Ureter (tissue), 1 donor: ENCODE results near the gene CHN1. TPM values are rescaled to one million over a fixed set of nuclear protein-coding genes. Genes with fewer than 3 reads are reported as not detected.

Experiments used
- DNase-seq: peaks from one replicate; pipeline ENCODE4 v3.0.0-alpha.2; 2020; ENCODE audit warnings: low spot score
- total RNA-seq: library from RNA; stranded (reverse); gene quantifications from one replicate; pipeline ENCODE4 v1.2.4, GENCODE V29; 2023
- donor health status: DM: yes; HTN: yes; CAD: no.

Gene CHN1
- total RNA-seq, 1 donor from 2014 or later: 13.4 TPM

DNA sequence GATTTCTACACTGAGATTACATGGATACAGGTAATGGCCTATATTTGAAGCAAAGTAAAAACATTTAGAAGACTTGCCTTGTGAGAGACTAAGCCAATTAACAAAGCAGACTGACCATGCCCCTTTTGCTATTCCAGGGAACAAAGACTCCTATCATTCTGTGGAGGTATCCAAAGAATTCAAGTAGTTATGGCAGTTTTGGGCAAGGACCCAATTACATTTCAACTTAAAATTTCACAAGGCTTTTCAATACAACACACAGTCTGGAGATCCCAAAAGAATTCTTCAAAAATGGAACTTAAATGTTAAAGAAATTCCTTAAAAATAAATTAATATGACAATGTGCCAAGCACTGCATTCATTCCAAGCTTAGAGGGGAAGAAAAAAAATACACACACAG, 131.7 kb downstream of the CHN1 start:
- no peak for DNase-seq

DNA sequence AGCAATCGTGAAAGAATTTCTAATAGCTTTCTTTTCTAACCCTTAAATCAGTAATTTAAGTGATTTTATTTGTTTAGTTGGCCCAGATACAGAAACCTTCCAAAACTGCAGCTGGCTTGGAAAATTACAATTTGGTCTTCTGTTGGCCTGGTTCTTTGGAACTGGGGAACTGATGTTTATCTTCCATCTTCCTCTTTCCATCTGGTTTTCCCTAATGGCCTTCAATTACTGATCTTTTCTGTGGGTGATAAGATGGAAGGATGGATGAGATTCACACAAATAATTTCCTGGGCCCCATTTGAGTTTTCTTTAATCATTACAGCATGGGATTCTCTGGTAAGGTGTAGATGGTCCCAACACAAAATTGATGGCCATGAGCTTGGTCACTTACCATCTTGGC, 134.4 kb downstream of the CHN1 start:
- DNase-seq: no peak

DNA sequence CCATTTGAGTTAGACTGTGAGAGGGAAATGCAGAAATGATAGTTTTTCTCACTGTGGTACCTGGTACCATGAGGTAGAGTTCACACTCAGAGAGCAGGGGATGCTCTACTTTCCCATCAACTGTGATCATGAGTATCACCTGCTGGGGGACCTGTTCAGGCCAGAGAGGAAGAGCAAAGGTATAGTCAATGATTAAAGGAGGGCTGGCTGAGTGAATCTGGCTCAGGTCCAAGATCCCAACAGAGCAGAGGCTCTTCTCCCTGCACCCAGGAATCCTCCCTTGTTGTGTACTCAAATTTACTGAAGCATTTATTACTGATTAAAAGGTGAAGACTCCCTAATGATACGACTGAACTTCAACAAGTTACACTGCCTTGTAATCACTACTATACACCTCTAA, 136.3 kb downstream of the CHN1 start:
- no peak for DNase-seq

DNA sequence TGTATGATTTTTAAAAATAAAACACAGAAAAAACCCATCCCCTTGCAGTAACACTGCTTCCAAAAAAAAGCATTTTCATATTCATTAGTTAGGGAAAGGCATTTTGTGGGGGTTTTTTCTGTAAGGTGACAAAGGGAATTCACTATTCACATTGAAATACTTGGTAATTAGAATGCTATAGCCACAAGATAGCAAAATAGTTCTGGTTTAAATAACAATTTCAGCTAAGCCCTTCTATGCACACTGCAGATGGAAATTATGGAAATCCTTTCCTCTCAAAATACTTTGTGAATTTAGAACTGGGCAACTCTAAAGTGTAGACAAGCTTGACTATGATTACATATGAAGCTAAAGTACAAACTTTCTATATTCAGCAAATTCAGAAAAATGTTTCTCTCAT, 138.8 kb downstream of the CHN1 start:
- DNase-seq: no peak

DNA sequence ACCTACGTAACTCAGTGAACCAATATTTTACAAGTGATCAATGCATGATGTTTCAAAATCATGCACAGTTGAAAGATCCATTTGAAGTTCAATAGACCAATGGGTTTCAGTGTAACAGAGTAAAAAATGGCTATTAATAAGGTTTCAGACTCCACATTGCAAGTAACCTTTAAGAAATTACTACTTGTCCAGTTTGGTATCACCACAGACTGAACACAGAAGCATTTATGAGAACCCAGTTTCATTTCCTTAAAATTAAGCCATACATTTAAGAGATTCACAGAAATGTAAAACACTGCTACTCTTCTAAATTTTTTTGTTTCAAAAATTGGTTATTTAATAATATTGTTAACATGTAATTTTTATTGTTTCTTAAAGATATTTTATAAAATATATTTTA, 142.0 kb downstream of the CHN1 start:
- DNase-seq: no peak

DNA sequence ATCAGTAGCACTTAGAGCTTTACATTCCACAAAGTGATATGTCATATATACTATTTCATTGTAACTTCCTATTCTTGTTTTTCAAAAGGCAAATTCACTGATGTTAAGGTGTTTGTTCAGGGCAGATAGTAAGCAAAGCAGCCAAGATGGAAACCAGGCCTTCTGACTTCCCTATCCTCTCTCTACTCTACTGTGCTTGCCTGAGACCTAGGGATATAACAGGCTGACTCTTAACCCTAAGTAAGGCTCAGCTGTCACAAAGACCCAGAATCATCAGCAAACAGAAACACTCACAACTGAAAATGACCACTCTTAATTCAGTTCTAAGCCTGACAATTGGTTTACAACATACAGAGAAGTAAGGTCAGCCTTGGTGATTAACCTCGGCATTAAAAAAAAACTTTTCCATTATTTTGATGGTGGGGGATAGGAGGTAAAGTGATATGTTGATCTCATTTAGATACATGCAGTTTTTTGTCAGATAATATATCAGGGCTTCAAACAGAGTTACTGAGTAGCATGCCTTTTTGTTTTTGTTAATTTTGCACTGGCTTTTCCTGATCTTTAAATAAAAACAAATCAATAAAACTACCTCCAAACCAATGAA, 145.5 kb downstream of the CHN1 start:
- DNase-seq: no peak

DNA sequence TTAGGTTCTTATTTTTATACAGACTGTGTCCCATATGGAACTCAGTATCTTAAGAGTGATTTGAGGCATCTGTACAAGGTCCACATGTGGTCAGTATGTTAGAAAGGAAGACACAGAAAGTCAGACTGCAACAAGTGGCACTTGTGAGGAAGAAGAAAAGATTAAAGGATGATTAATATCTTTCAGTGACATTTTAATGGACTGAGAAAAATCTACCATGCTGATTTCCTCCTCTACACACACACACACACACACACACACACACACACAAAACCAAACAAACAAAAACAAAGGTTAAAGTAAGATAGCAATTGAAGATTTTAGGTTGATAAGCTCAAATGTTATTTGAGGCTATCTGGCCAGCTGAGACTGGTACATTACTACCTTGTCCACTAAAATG, 146.4 kb downstream of the CHN1 start:
- DNase-seq: no peak

DNA sequence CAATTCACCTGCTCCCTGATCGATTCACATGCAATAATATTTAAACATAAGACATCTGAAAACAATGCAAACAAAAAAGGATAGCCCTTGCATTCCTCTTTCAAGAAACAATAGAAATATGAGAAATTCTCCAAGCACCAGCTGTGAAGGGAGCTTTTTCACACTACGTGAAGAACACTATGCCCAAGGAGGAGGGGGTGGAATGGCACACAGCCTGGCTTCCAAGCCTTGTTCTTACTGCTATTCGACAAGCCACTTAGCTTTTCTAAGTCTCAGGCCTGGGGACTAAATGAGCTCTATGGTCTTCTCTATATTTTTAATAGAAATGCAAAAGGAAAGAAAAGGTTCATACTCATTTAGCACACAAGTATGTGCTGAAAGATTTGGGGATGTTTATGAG, 148.7 kb downstream of the CHN1 start:
- DNase-seq: no peak

DNA sequence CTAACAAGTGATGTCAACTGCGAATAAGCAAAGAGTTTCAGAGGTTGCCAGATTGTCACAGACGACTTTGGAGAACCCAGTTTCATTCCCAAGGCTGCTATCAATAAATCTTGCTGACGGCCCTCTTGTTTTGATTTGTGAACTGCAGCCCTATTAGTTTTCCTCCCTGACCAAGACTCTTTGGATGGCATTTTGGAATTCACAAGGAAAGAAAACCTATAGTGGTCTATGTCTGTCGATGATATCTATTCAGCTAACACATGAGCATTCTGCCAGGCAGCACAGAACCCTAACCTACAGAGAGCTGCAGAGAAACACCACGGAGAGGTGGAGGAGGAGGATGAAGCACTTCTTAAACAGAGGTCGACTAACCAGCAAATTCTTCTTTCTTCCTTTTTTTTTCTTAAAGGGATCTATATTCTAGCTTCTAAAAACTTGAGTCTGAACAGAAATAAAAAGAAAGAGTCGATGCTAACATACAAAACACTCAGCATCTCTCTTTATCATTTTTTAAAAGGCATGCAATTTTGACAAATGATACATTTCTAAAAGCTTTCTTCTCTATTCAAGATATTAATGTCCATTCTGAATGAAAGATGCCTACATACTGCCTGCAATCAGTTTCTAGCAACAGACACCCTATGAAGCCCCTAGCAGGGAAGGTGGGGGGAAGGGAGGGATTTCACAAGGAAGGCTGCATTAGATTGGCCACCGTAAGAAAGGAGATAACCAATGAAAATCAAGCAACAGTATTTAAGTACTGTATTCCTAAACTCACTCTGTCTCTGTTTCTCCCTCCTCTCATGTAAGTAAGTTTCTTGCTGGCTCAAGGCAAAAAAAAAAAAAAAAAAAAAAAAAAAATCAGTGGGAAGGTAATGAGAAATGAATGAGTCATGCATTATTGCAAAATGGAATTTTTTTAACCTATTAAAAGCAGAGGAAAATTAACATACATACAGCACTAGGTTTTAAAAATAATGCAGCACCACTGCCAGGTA, 157.9 kb downstream of the CHN1 start:
- no peak for DNase-seq

DNA sequence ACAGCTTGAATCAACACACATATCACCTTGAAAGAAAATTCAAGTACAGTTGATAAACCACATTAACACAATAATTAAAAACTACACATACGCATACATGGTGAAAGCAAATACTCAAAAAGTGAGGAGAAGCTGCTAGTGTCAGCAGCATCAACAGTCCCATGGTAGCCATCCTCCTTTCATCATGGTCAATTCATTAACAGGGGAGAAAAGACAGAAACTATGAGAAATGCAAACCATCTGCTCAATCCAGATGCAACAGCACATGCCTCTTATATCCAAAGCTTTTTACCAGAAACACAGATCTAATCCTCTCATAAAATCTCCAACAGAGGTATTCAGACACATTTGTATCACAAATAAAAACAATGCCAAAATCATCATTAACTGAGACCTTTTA, 159.0 kb downstream of the CHN1 start:
- DNase-seq: no peak

DNA sequence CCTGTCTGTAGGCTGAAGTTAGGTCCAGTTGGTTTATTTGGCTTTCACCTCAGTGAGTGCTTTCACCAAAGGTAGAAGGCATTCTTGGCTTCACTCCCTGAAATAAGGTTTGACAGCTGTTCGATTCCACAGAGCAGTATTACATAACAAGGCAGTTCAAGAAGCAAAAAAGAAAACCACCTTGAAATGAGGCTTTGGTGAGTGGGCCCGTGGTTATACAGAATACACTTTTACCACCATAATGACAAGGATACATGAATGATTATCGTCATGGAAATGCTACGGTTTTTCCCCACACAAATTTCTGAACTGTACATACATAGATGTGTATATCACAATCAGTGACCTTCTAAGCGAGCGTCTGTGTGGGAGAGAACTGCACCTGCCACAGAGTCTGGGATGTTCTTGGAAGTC, 160.9 kb downstream of the CHN1 start:
- no peak for DNase-seq

DNA sequence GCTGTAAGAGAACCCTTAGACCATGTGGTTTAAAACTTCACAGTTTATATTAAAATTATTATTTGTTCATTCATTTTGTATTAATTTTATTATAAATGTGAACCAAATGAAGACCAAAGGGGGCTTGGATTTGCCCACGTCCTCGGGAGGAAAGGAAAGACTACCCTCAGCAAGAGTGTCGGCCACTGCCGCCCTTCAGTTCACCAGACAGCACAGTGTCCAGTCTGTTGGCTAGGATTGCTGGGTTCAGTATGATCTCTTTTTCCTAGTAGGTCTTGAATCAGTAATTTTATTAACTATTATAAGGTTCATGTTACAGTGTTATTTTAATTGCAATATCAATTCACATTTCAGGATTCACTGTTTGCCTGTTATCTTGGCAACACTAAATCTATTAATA, 162.7 kb downstream of the CHN1 start:
- DNase-seq: no peak

DNA sequence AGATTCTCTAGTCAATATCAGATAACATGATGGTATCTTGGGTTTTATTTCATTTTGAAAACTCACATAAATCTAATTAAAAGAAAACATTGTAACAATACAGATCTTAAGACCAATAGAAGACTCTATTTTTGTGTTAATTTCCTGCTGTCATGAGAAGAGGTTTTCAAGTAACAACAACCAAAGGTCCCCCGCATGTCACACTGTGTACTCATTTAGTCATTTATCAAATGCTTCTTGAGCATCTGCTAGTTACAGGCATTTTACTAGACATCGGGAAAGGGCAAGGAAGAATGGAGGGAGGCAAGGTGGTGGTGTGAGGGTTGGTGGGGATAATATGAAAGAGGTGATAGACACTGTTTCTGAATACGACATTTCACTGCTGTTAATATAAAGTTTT, 163.2 kb downstream of the CHN1 start:
- DNase-seq: no peak

DNA sequence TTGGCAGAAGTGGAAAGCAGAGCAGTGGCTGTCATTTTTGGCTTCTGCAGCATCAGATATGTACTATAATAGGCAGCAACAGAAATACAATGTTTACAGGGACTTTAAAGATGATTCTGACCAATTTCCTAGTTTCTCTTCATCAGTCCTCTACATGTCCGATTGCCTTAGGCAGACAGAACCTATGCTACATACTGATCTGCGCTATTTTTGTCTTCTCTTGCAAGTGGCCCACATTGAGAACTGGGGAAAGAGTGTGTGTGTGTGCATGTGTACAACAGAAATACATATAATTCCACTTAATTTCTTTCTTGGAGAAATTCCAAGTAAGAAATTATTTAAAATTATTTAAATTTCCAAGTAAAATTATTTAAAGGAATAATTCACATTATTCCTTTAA, 163.8 kb downstream of the CHN1 start:
- DNase-seq: no peak

DNA sequence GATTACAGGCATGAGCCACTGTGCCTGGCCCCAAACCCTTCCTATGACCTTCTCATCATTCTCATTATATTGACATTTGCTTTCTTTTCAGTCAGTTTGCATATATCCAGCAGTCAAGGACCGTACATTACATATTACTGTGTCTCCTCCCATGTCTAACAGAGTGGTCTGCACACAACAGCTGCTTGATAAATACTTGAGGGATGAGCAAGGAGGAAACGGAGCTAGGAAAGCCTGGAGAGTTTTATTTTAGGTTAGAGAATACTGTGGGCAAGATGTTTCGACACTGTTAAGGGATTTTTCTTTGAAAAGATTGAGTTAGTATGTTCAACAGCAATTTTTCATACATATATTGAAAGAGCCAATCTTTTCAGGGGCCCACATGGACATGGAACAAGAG, 164.7 kb downstream of the CHN1 start:
- DNase-seq: no peak

DNA sequence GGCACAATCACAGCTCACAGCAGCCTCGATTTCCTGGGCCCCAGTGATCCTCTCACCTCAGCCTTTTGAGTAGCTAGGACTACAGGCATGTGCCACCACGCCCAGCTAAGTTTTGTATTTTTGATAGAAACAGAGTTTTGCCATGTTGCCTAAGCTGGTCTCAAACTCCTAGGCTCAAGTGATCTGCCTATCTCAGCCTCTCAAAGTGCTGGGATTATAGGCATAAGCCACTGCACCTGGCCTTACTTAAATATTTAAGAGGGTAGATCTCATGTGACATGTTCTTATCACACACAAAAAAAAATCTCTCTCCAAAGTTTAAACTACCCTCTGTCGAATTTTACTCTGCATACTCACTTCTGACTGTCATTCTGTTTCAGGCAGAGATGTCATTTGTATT, 165.5 kb downstream of the CHN1 start:
- DNase-seq: no peak

DNA sequence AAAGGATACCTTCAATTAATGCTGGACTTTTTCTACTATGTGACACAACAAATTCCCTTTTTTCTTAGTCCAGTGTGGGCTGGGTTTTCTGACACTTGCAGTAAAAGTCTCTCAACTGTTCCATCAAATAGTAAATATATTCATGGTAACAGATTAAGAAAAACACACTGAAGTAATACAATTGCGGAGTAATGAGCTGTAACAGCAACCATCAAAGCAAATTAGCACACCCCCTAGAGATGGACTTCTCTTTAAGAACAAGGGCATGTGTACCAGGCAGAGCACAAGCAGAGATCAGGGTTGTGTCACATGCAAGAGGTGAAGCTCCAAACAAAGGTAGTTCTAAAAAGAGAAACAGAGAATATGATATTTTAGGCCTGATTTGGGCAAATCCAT, 168.2 kb downstream of the CHN1 start:
- DNase-seq: no peak

DNA sequence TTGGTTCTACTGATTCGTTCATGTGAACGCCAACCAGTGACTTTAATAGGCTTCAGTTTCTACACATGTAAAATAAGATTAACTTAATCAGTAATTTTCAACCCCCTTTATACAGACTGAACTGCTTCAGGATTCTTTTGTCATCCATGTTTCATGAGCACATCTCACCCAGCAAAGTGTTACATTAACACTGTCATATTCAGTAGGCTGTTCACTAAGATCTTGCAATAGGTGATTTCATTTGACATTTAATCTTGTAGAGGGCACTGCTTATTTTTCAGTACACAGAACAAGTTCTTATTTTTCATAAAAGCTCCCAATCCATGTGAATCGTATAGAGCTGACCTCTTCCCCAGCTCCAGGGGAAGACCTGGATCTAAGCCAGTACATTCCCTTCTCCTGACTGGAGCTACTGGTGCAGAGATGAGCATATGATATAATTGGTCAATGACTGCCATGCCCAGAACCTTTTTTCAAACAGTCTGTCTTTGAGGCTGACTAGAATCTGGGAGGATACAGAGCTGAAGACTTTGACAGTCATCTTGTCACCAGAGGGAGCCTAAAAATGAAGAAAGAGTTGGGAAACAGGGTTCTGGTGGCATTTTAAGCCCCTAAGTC, 168.7 kb downstream of the CHN1 start:
- DNase-seq: no peak

DNA sequence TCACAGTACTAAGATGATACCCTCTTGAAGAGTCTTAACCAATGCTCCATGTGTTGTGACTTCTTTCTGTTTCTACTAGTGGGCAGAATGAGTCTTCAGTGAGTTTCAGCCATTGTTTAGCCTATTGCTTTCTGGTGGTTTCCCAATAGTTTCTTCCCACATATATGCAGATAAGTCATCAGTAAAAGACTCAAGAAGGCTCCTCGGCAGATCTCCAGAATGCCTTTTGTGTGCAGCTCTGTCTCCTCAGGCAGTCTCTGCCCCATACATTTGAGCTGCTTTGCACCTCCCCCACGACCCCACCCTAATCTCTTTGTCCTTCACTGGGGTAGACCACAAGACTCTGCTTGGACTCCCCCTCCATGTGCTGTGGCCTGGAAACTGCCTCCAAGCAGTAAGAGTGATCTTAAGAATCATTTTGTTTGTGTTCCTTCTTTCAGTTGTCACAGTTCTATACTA, 169.4 kb downstream of the CHN1 start:
- no peak for DNase-seq

DNA sequence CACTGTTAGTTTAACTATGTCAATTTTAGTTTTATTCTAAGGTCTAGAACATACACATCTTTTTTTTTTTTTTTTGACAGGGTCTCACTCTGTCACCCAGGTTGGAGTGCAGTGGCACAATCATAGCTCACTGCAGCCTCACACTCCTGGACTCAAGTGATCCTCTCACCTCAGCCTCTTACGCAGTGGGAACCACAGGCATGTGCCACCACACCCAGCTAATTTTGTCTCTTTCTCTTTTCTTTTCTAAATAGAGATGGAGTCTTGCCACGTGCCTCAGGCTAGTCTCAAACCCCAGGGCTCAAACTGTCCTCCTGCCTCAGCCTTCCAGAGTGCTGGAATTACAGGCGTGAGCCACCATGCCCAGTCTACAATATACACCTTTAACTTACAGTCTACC, 171.4 kb downstream of the CHN1 start:
- no peak for DNase-seq

DNA sequence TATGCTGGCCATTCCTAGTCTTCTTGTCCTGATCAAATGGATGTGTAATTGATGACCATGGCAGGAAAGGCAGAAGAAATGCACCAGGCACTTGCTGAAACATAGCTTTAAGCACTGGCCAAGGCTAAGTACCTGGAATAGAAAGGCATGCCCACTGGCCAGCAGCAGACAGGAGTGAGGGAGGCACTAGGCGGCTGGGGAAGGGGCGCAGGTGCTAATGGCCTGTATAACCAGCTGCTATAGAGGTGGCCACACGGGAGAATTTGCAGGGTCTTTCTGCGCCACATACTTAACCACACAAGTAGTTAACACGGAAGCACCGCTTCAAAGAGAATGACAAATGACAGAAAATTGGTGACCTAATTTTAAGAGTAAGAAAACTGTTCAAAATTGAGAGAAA, 174.6 kb downstream of the CHN1 start:
- no peak for DNase-seq

DNA sequence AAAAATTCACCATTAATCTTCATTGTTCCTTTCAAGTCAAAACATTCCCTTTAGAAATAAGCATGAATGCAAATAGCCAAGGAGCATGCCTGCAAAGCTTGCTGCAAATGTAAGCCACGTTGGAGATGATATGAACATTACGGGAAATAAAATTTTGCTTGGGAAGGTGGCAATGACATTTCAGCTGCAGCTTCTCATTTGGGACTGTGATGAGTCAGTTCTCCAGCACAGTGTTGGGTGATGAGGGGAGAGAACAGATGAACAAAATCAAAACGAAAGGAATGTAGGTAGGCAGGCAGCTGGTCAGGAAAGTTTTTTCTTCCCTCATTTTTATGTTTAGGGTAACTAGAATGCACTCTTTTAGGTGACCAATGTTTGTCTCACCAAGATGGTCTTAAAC, 175.6 kb downstream of the CHN1 start:
- DNase-seq: no peak
